ENCODE data around the gene HOXC5. TPM values are rescaled to one million over a fixed set of nuclear protein-coding genes. Genes with fewer than 3 reads are reported as not detected.

Gene HOXC5
- total RNA-seq, 2 experiments from 2014 or later = not detected

DNA sequence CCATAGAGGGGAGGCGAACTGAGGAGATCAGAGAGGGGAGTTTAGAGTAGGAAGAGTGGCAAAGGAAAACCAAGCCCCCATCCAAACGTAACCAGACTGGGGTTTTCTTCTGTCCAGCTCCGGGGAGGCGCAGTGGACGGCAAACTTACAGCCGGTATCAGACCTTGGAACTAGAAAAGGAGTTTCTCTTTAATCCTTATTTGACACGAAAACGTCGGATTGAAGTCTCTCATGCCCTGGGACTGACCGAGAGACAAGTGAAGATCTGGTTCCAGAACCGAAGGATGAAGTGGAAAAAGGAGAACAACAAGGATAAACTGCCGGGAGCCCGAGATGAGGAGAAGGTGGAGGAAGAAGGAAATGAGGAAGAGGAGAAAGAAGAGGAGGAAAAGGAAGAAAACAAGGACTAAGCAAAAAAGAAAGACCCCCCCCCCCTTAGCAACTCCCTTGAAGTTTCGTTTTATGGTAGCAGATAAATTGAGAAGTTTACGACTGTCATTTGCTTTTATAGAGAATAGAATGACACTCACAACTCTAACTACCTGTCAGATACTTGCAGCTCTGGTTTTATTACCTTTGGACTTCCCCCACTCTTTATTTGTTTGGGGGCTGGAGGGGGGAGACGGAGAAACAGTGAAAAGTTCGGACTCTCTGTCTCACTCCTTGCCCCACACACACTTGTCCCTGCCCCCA is 21.7 kb upstream of the HOXC5 start:
- TF ChIP-seq, protein P1, sequence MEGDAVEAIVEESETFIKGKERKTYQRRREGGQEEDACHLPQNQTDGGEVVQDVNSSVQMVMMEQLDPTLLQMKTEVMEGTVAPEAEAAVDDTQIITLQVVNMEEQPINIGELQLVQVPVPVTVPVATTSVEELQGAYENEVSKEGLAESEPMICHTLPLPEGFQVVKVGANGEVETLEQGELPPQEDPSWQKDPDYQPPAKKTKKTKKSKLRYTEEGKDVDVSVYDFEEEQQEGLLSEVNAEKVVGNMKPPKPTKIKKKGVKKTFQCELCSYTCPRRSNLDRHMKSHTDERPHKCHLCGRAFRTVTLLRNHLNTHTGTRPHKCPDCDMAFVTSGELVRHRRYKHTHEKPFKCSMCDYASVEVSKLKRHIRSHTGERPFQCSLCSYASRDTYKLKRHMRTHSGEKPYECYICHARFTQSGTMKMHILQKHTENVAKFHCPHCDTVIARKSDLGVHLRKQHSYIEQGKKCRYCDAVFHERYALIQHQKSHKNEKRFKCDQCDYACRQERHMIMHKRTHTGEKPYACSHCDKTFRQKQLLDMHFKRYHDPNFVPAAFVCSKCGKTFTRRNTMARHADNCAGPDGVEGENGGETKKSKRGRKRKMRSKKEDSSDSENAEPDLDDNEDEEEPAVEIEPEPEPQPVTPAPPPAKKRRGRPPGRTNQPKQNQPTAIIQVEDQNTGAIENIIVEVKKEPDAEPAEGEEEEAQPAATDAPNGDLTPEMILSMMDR (IDR thresholded peaks at IDR 0.05) = no peak
- intact Hi-C loops (cut with DNase I, micrococcal nuclease) = no loop called here
- Mint-ChIP-seq H3K36me3 (ENCODE audit: low read depth) (no peaks in the 10 kb centered on the region), H3K9me3 (no peaks in the 10 kb centered on the region), H3K4me1 (ENCODE audit: low read depth) (peaks cover 50% of the 10 kb centered on the region), H3K4me3 (no peak overlapping the region), H3K27me3 (peaks cover 100% of the 10 kb centered on the region), H3K27ac (no peak overlapping the region)
- Histone ChIP-seq H3K36me3 (ENCODE audit: insufficient read depth, low read length) (no peaks in the 10 kb centered on the region), H3K4me1 (ENCODE audit: insufficient read depth, low read length) (peaks cover 45% of the 10 kb centered on the region), H3K27ac (ENCODE audit: low read depth in 1 of 2, low read length in 2 of 2) (no peak overlapping the region), H3K4me3 (ENCODE audit: low read length) (no peak overlapping the region), H3K9me3 (ENCODE audit: control insufficient read depth in 1 of 2, insufficient read depth in 1 of 2, low read length in 2 of 2) (peaks cover 0 to 37% of the 10 kb centered on the region in 2 experiments), H3K27me3 (ENCODE audit: control insufficient read depth in 1 of 2, insufficient read depth in 2 of 2, low read length in 2 of 2) (peaks cover 94 to 97% of the 10 kb centered on the region in 2 experiments)
- ATAC-seq (ENCODE audit: poor library complexity) (no peak), DNase-seq (no peak)
- ChIA-PET POLR2A (interaction anchor here (0.7 kb wide), 1 partner anchor 22 kb away, joined by 4 read pairs; the partner anchor contains the start of gene HOXC5), CTCF (interaction anchor here (0.9 to 5.6 kb wide), 2 partner anchors 190 to 196 kb away, joined by 4 to 40 read pairs; no protein-coding TSS in a partner anchor)

DNA sequence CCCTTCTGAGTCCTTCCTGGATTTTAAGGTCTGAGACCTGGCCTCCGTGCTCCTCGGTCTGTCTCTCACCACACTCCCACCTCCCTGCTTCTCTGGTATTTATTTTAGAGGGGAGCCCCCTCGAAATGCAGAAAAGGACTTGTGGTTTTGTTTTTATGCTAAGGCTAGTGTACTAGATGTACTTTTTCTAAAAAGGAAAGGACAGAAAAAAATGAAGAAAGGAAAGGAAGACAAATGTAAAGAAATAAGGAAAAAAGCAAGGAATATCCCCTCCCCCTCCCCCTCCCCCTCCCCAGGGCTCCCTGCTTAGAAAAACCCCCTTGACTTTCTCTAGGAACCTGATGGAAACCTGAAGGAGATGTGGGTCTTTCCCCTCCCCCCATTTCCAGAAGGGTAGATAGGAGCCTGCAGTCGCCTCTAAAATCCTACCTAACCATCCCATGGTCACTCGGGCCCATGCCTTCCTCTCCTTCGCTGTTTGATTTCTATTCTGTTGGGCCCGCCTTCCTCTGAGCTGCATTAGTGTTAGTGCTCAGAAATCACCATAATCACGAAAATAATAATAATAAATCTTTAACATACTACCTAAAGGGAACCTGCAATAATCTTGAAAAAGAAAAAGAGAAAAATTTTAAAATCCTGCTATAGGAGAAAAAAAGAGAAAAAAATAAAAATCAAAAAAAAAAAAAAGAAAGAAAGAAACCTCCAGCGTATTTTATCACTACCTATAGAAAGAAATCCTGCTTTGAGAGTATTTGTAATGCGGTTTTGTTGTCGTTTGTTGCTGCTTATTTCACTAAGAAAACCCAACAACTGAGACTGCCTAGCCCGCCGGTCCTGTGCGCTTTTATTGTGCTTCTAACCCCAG is 21.0 kb upstream of the HOXC5 start:
- TF ChIP-seq, protein P1 (IDR thresholded peaks at IDR 0.05) = no peak
- intact Hi-C loops (cut with DNase I, micrococcal nuclease) = no loop called here
- ChIA-PET POLR2A (interaction anchor here (0.7 kb wide), 1 partner anchor 21 kb away, joined by 4 read pairs; the partner anchor contains the start of gene HOXC5), CTCF (interaction anchor here (1.7 kb wide), 1 partner anchor 189 kb away, joined by 6 read pairs; no protein-coding TSS in a partner anchor)
- H3K27ac ChIP-seq (ENCODE audit: low read depth in 1 of 2, low read length in 2 of 2) = no peak overlapping the region
- no peaks in the 10 kb centered on the region for H3K36me3 ChIP-seq (ENCODE audit: insufficient read depth, low read length)
- Mint-ChIP-seq H3K4me1 (ENCODE audit: low read depth) (peaks cover 45% of the 10 kb centered on the region), H3K27me3 (peaks cover 100% of the 10 kb centered on the region), H3K36me3 (ENCODE audit: low read depth) (no peaks in the 10 kb centered on the region), H3K4me3 (no peak overlapping the region), H3K27ac (no peak overlapping the region), H3K9me3 (no peaks in the 10 kb centered on the region)
- DNase-seq = no peak
- peaks cover 44% of the 10 kb centered on the region for H3K4me1 ChIP-seq (ENCODE audit: insufficient read depth, low read length)
- peaks cover 0 to 29% of the 10 kb centered on the region in 2 experiments for H3K9me3 ChIP-seq (ENCODE audit: control insufficient read depth in 1 of 2, insufficient read depth in 1 of 2, low read length in 2 of 2)
- peaks cover 93% of the 10 kb centered on the region in 2 experiments for H3K27me3 ChIP-seq (ENCODE audit: control insufficient read depth in 1 of 2, insufficient read depth in 2 of 2, low read length in 2 of 2)
- H3K4me3 ChIP-seq (ENCODE audit: low read length) = no peak overlapping the region
- no peak for ATAC-seq (ENCODE audit: poor library complexity)

- Histone ChIP-seq H3K36me3 (ENCODE audit: insufficient read depth, low read length) (no peaks in the 10 kb centered on the region), H3K27me3 (ENCODE audit: control insufficient read depth in 1 of 2, insufficient read depth in 2 of 2, low read length in 2 of 2) (peaks cover 91 to 93% of the 10 kb centered on the region in 2 experiments), H3K9me3 (ENCODE audit: control insufficient read depth in 1 of 2, insufficient read depth in 1 of 2, low read length in 2 of 2) (peaks cover 0 to 30% of the 10 kb centered on the region in 2 experiments), H3K4me3 (ENCODE audit: low read length) (no peak overlapping the region), H3K27ac (ENCODE audit: low read depth in 1 of 2, low read length in 2 of 2) (no peak overlapping the region), H3K4me1 (ENCODE audit: insufficient read depth, low read length) (peaks cover 53% of the 10 kb centered on the region)
- no peak overlapping the region for H3K4me3 Mint-ChIP-seq
- TF ChIP-seq, protein P1 (IDR thresholded peaks at IDR 0.05) = no peak
- ATAC-seq (ENCODE audit: poor library complexity) = no peak
- CTCF ChIA-PET = interaction anchor here (0.8 to 1.7 kb wide), 2 partner anchors 9 to 188 kb away, joined by 3 to 6 read pairs; no protein-coding TSS in a partner anchor
- H3K27ac Mint-ChIP-seq = no peak overlapping the region
- H3K9me3 Mint-ChIP-seq = no peaks in the 10 kb centered on the region
- H3K27me3 Mint-ChIP-seq = peaks cover 100% of the 10 kb centered on the region
- H3K36me3 Mint-ChIP-seq (ENCODE audit: low read depth) = no peaks in the 10 kb centered on the region
- intact Hi-C loops (cut with DNase I, micrococcal nuclease) = no loop called here
- no peak for DNase-seq
- POLR2A ChIA-PET = interaction anchor here (1.0 kb wide), 1 partner anchor 9 kb away, joined by 3 read pairs; no protein-coding TSS in a partner anchor
- peaks cover 48% of the 10 kb centered on the region for H3K4me1 Mint-ChIP-seq (ENCODE audit: low read depth)
Observed at GRCh38 chr12:54012631-54013409, 20.0 kb upstream of the HOXC5 start.
